Measurements from ENCODE around the gene CSNK1G2. TPM values are rescaled to one million over a fixed set of nuclear protein-coding genes. Genes with fewer than 3 reads are reported as not detected.

Gene CSNK1G2
- total RNA-seq, 1 donor from 2014 or later: 58.4 TPM

- peaks cover 12% of the 10 kb centered on the region for H3K36me3 ChIP-seq (ENCODE audit: control insufficient read depth, insufficient read depth, low read length)
- TF ChIP-seq CTCF (IDR thresholded peaks at IDR 0.05; ENCODE audit: insufficient read depth, low read length, severe bottlenecking): no peak
- DNase-seq (ENCODE audit: low read depth) (no peak), FAIRE-seq (no peak)
- H3K4me3 ChIP-seq (ENCODE audit: low read depth, low read length): no peak overlapping the region
- no peaks in the 10 kb centered on the region for H3K27me3 ChIP-seq (ENCODE audit: control insufficient read depth, insufficient read depth, low read length)
Observed at GRCh38 chr19:1957562-1958248, 16.7 kb downstream of the CSNK1G2 start.

- FAIRE-seq: no peak
- DNase-seq (ENCODE audit: low read depth): no peak
- TF ChIP-seq CTCF (IDR thresholded peaks at IDR 0.05; ENCODE audit: insufficient read depth, low read length, severe bottlenecking): no peak
- Histone ChIP-seq H3K4me3 (ENCODE audit: low read depth, low read length) (no peak overlapping the region), H3K27me3 (ENCODE audit: control insufficient read depth, insufficient read depth, low read length) (no peaks in the 10 kb centered on the region), H3K36me3 (ENCODE audit: control insufficient read depth, insufficient read depth, low read length) (peaks cover 11% of the 10 kb centered on the region)
Observed at GRCh38 chr19:1959928-1960589, 19.1 kb downstream of the CSNK1G2 start.

- no peak for DNase-seq (ENCODE audit: low read depth)
- FAIRE-seq: no peak
- TF ChIP-seq CTCF (IDR thresholded peaks at IDR 0.05; ENCODE audit: insufficient read depth, low read length, severe bottlenecking): no peak
- H3K27me3 ChIP-seq (ENCODE audit: control insufficient read depth, insufficient read depth, low read length): no peaks in the 10 kb centered on the region
- H3K36me3 ChIP-seq (ENCODE audit: control insufficient read depth, insufficient read depth, low read length): peaks cover 10% of the 10 kb centered on the region
- no peak overlapping the region for H3K4me3 ChIP-seq (ENCODE audit: low read depth, low read length)
Observed at GRCh38 chr19:1961000-1961883, 20.3 kb downstream of the CSNK1G2 start.

GRCh38 chr19:1962674-1963073 lies 21.7 kb downstream of the CSNK1G2 start:
- H3K27me3 ChIP-seq (ENCODE audit: control insufficient read depth, insufficient read depth, low read length): no peaks in the 10 kb centered on the region
- no peak for FAIRE-seq
- DNase-seq (ENCODE audit: low read depth): no peak
- H3K4me3 ChIP-seq (ENCODE audit: low read depth, low read length): no peak overlapping the region
- H3K36me3 ChIP-seq (ENCODE audit: control insufficient read depth, insufficient read depth, low read length): peaks cover 13% of the 10 kb centered on the region
- TF ChIP-seq CTCF (IDR thresholded peaks at IDR 0.05; ENCODE audit: insufficient read depth, low read length, severe bottlenecking): no peak

- TF ChIP-seq CTCF (IDR thresholded peaks at IDR 0.05; ENCODE audit: insufficient read depth, low read length, severe bottlenecking): no peak
- Histone ChIP-seq H3K27me3 (ENCODE audit: control insufficient read depth, insufficient read depth, low read length) (no peaks in the 10 kb centered on the region), H3K4me3 (ENCODE audit: low read depth, low read length) (no peak overlapping the region), H3K36me3 (ENCODE audit: control insufficient read depth, insufficient read depth, low read length) (peaks cover 21% of the 10 kb centered on the region)
- no peak for FAIRE-seq
- no peak for DNase-seq (ENCODE audit: low read depth)
Observed at GRCh38 chr19:1967087-1967608, 26.2 kb downstream of the CSNK1G2 start.

All from bronchial epithelial cell (primary cell).